Measurements from ENCODE around the gene PTBP1.

Gene PTBP1

GRCh38 chr19:854549-854948 lies 57.3 kb downstream of the PTBP1 start:
- DNase-seq (ENCODE audit: low read depth) = no peak

GRCh38 chr19:855142-855541 lies 57.9 kb downstream of the PTBP1 start:
- no peak for DNase-seq (ENCODE audit: low read depth)

- DNase-seq (ENCODE audit: low read depth) = no peak
These were observed 58.4 kb downstream of the PTBP1 start for GRCh38 chr19:855566-856120.

GRCh38 chr19:858284-858683 lies 61.0 kb downstream of the PTBP1 start:
- no peak for DNase-seq (ENCODE audit: low read depth)

- no peak for DNase-seq (ENCODE audit: low read depth)
These were observed 61.9 kb downstream of the PTBP1 start, which contains the start of gene CFD for GRCh38 chr19:858868-859843. Gene CFD (plus strand): TSS chr19:859664. CDS start chr19:859690, 26 bp downstream.

- DNase-seq (ENCODE audit: low read depth) = no peak
These were observed 64.0 kb downstream of the PTBP1 start for GRCh38 chr19:861141-861755.

Data from stromal cell of bone marrow (primary cell).